Neural crest cell (in vitro differentiated cells): ENCODE measurements around the gene RBM19. TPM values are rescaled to one million over a fixed set of nuclear protein-coding genes. Genes with fewer than 3 reads are reported as not detected.

Experiments
- DNase-seq: peaks from one replicate; pipeline ENCODE4 v3.0.0; 2021; ENCODE audit warnings: low read depth, mixed read lengths, low spot score
- H3K27ac Mint-ChIP-seq: one replicate; pipeline ENCODE4 v1.8.0; 2021; ENCODE audit warnings: mild to moderate bottlenecking, mixed read lengths; ENCODE audit not compliant: unreplicated experiment
- H3K27me3 Mint-ChIP-seq: 2 replicates; pipeline ENCODE4 v1.8.0; 2021; ENCODE audit warnings: low read depth, mild to moderate bottlenecking, mixed read lengths
- H3K36me3 Mint-ChIP-seq: 2 replicates; pipeline ENCODE4 v1.8.0; 2021; ENCODE audit warnings: low read depth, mild to moderate bottlenecking, mixed read lengths
- H3K4me1 Mint-ChIP-seq: 2 replicates; pipeline ENCODE4 v1.8.0; 2021; ENCODE audit warnings: mixed read lengths
- H3K4me3 Mint-ChIP-seq: one replicate; pipeline ENCODE4 v1.8.0; 2021; ENCODE audit warnings: mild to moderate bottlenecking, mixed read lengths
- H3K9me3 Mint-ChIP-seq: 2 replicates; pipeline ENCODE4 v1.8.0; 2021; ENCODE audit warnings: mixed read lengths
- CTCF ChIP-seq: fragments of 200-600 bp; sonication (generic); conservative IDR thresholded peaks from 2 replicates; pipeline ENCODE4 v1.5.0; 2021; ENCODE audit warnings: antibody characterized with exemption, mild to moderate bottlenecking
- total RNA-seq: library from RNA; stranded (reverse); gene quantifications from 2 replicates; pipeline ENCODE4 v1.2.1, GENCODE V29; 2021

RBM19 gene
- total RNA-seq, 1 donor from 2014 or later: 42.6 TPM

GRCh38 chr12:113949321-113950305 is 16.5 kb downstream of the RBM19 start:
- H3K9me3 Mint-ChIP-seq: no peaks in the 10 kb centered on the region
- TF ChIP-seq CTCF: no peak
- H3K4me3 Mint-ChIP-seq: no peak overlapping the region
- H3K4me1 Mint-ChIP-seq: no peaks in the 10 kb centered on the region
- H3K27me3 Mint-ChIP-seq: no peaks in the 10 kb centered on the region
- no peak overlapping the region for H3K27ac Mint-ChIP-seq
- peaks cover 8% of the 10 kb centered on the region for H3K36me3 Mint-ChIP-seq
- no peak for DNase-seq

GRCh38 chr12:113948151-113948914 is 17.8 kb downstream of the RBM19 start:
- no peak for TF ChIP-seq CTCF
- no peaks in the 10 kb centered on the region for H3K9me3 Mint-ChIP-seq

GRCh38 chr12:113946175-113946574 is 19.9 kb downstream of the RBM19 start:
- no peak for TF ChIP-seq CTCF
- H3K4me3 Mint-ChIP-seq: no peak overlapping the region
- DNase-seq: no peak
- H3K27me3 Mint-ChIP-seq: no peaks in the 10 kb centered on the region
- no peaks in the 10 kb centered on the region for H3K4me1 Mint-ChIP-seq
- no peaks in the 10 kb centered on the region for H3K9me3 Mint-ChIP-seq
- no peak overlapping the region for H3K27ac Mint-ChIP-seq
- peaks cover 8% of the 10 kb centered on the region for H3K36me3 Mint-ChIP-seq

More at GRCh38 chr12:113948151-113948914, 17.8 kb downstream of the RBM19 start:
- H3K27me3 Mint-ChIP-seq: no peaks in the 10 kb centered on the region
- H3K36me3 Mint-ChIP-seq: peaks cover 8% of the 10 kb centered on the region
- no peak overlapping the region for H3K4me3 Mint-ChIP-seq
- H3K27ac Mint-ChIP-seq: no peak overlapping the region
- no peaks in the 10 kb centered on the region for H3K4me1 Mint-ChIP-seq
- no peak for DNase-seq

- no peaks in the 10 kb centered on the region for H3K9me3 Mint-ChIP-seq
- no peak overlapping the region for H3K27ac Mint-ChIP-seq
- no peaks in the 10 kb centered on the region for H3K4me1 Mint-ChIP-seq
- no peaks in the 10 kb centered on the region for H3K27me3 Mint-ChIP-seq
- H3K4me3 Mint-ChIP-seq: no peak overlapping the region
- H3K36me3 Mint-ChIP-seq: peaks cover 8% of the 10 kb centered on the region
- no peak for TF ChIP-seq CTCF
- no peak for DNase-seq
Measured at GRCh38 chr12:113945174-113946173, 20.7 kb downstream of the RBM19 start.

GRCh38 chr12:113942209-113942608 is 23.9 kb downstream of the RBM19 start:
- Mint-ChIP-seq H3K4me3 (no peak overlapping the region), H3K4me1 (no peaks in the 10 kb centered on the region), H3K27me3 (no peaks in the 10 kb centered on the region), H3K36me3 (peaks cover 5% of the 10 kb centered on the region), H3K9me3 (no peaks in the 10 kb centered on the region), H3K27ac (no peak overlapping the region)
- TF ChIP-seq CTCF: no peak
- no peak for DNase-seq
